NK-92 treated with Interleukin-12 subunit alpha and Interleukin-12 subunit beta, amount 100 ng/mL, for 24 hours (cell line): Measurements from ENCODE around the gene GOLT1A.
"Not testable (repeated sequence)": the region's sequence is repeated elsewhere in the genome, so short reads cannot be mapped to it uniquely, and the experiment has no call there.

ENCODE experiments used
- DNase-seq: peaks from one replicate; lab custom pipeline; 2025; lab: John Stamatoyannopoulos, UW

Gene GOLT1A

GRCh38 chr1:204248954-204249353 is 35.2 kb upstream of the GOLT1A start:
- no peak for DNase-seq

DNA sequence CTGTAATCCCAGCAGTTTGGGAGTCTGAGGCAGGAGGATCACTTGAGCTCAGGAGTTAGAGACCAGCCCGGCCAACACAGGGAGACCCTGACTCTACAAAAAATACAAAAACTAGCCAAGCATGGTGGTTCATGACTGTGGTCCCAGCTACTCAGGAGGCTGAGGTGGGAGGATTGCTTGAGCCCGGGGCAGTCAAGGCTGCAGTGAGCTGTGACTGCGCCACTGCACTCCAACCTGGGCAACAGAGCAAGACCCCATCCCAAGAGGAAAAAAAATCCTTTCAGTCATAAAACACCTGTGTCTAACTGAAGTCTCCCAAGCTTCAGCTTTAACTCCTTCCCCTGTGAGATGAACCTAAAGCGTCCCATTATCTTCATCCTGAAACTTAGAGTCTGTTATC is 33.1 kb upstream of the GOLT1A start:
- DNase-seq, result no peak

GRCh38 chr1:204242920-204243319 is 29.1 kb upstream of the GOLT1A start:
- no peak for DNase-seq

DNA sequence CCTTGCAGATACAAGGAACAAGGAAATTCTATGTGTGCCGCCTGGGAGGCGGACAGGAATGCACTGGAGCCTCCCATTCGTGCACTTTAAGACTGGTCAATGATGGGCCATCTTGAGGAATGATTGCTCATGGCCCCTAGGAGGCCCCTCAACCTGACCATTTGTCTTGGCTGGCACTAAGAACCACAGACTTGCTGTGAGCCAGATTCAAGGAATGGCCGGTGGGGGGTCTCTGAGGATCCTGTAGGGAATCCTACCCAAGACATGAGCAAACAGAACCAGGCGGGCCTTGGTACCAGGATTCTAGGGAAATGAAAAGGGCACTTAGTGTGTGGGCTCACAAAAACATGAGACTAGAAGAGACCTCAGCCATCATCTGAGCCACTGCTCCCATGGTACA is 28.1 kb upstream of the GOLT1A start:
- DNase-seq, result no peak

GRCh38 chr1:204241050-204241449 is 27.3 kb upstream of the GOLT1A start:
- DNase-seq, result no peak

GRCh38 chr1:204240233-204240632 is 26.4 kb upstream of the GOLT1A start:
- DNase-seq, result no peak

GRCh38 chr1:204239401-204239800 is 25.6 kb upstream of the GOLT1A start:
- not testable (repeated sequence) for DNase-seq

- not testable (repeated sequence) for DNase-seq
These were observed 24.7 kb upstream of the GOLT1A start for GRCh38 chr1:204238520-204238919.

- not testable (repeated sequence) for DNase-seq
These were observed 23.7 kb upstream of the GOLT1A start for GRCh38 chr1:204237515-204237914.

DNA sequence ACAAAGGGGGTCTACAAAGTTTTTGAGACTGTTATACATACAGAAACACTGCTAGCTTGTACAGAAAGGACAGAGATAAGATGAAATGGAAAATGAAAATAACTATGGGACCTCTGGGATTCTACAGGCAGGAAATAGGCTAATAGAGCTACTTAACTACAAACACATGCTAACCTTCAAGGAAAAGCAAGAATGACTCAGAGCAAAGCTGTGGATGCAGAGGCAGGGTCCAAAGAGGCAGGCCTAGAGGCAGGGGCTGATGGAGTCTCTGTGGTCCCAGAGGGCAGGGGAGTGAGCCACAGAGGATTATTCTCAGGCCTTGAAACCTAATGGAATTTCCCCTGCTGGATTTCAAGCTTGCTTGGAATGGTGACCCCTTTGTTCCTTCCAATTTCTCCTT is 18.7 kb upstream of the GOLT1A start:
- no peak for DNase-seq

DNA sequence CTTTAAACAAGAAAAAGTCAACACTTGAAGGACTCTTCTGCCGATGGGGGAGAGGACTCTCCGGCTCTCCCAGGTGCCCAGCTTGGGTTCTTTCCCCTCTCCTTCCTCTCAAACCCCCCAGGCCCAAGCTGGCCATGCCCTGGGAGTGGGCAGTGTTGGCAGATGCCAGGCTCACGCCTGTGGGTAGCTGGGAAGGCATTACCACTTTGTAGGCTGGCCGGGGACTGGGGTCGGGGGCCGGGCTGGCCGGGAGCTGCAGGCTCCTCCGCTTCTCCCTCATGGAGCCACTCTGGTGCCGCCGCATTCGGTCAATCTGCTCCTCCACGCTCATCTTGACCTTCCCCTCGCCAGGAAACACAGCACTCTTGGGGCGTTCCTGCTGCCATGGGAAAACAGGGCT is 16.4 kb upstream of the GOLT1A start:
- no peak for DNase-seq

DNA sequence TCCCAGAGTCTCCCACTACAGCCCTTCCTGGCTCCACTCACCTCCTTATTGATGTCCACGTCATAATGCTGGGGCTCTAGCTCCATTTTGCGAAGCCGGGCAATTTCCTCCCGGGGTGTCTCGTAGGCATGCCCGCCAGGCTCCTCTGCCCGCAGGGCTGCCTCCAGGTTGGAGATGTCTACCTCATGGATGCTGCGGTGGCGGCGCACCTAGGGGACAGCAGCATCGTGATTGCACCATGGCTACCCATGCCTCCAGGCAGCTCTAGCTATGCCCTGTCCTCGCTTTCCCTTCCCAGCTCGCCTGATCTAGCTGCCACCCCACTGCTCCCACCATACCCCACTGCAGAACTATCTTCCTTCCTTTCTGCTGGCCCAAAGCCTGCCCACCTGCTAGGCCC is 15.1 kb upstream of the GOLT1A start:
- DNase-seq, result no peak

- no peak for DNase-seq
These were observed 14.4 kb upstream of the GOLT1A start for GRCh38 chr1:204227996-204228785.

DNA sequence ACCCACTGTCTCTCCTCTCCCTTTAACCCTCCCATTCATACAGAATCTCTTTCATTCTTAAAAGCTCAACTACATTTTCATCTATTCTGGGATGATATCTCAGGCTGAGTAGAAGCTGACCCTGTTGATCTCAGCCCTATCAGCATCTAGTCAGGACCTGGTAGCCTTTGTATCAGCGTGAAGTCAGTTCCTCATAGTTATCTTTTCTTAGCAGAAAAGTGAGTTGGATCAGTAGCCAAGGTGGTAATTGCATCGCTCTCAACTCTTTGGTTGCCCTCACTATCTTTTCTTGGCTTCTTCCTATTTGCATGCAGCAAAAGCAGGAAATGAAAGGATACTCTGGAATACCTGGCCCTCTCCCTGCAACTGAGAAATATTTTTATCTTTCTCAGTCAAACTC is 13.6 kb upstream of the GOLT1A start:
- DNase-seq, result no peak

GRCh38 chr1:204225841-204226735 is 12.3 kb upstream of the GOLT1A start:
- DNase-seq, result no peak

DNA sequence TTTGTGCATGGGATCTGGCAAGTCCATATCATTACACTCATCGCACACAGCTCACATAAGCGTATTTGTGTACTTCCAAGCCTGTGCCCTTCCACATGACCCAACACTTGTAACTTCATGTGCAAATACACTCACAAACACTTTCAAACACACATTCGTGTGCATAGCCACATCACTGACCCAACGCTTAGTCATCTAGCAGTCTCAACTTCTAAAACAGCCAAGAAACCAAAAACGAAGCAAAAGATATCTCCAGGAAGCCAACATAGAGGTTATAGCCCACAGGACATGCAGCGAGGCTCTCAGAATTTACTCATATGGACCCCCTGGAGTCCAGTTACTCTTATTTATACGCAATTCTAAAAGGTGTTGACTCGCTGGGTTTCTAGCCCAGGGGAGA is 10.9 kb upstream of the GOLT1A start:
- no peak for DNase-seq

DNA sequence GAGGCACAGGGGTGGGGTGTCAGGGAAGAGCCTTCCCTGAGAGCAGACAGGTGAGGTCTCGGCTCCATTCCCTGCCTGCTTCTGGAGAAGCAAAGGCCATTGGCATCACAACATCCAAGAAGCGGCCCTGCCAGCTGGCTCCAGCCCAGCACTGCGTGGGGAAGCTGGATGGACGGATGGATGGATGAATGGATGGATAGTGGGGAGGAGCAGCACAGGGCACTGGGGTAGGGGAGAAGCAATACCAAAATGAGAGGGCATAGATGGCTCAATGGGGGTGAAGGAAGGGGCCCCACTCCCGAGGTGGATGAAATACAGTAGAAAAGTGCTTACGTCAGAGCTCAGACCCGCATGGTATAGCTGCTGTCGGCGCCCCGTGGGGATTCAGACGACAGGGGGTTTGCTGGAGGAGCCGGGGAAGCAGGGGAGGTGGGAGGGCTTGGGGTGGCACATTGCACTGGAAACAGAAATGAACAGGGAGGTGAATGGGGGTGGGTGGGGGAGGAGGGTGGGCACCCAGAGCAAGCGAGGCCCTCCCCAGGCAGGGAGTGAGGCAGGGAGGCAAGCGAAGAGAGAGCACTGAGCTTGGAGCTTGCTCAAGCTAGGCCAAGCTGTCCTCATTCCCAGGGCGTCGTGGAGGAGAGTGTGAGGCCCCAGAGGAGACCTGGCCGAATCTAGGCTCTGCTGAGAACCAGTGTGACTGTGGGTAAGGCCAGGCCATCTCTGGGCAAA is 9.5 kb upstream of the GOLT1A start:
- no peak for DNase-seq

- no peak for DNase-seq
These were observed 8.9 kb upstream of the GOLT1A start for GRCh38 chr1:204222764-204223055.

DNA sequence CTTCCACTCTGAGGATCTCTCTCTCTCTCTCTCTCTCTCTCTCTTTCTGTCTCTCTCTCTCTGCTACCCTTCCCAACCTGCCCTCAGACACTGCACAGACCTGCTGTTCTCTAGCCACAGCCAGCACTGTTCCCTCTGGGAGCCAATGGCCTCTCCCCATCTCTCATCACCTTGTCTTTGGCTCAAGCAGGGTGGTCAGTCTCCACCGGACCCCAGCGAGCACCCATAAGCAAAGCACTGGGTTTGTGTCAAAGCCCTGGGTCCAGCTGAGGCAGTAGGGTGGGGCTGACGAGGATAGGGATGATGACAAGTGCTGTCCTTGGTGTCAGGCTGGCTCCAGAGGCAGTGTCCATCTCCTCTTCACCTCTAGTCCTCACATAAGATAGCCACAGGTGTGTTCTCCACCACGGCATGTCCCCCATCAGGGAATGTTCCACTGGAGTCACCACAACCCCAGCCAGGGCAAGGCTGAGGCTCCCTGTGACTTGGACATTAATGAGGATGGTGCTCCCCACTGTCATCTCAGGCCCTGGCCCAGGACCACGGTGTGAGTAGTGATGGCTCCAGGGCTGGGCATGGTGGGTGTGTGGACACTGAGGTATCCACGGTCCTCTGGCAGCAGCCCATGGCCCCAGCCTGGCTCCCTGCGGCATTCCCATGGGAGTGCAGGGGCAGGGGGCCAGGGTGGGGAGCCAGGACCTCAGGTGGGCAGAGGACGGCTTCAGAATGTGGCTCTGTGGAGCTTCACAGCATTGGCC is 8.4 kb upstream of the GOLT1A start:
- DNase-seq, result no peak

DNA sequence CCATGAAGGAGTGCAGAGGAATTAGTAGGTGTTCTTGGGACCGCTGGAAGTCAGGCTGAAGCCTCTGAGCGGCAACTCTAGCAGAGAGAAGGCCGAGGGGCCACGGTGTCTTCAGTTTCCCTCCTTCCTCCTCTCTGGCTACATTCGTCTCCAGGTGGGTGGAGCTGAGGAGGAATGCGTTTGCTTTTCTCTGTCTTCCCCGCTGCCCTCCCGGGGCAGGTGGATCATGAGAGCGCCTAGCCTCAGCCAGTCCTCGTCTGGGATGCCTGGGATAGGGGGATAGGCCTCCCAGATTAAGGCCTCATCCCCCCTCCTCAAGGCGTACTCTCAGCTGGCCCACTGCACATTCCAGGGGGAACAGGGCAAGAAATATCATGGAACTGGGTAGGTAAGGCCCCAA is 7.5 kb upstream of the GOLT1A start:
- no peak for DNase-seq

- DNase-seq, result no peak
These were observed 6.3 kb upstream of the GOLT1A start for GRCh38 chr1:204219971-204220616.

- DNase-seq, result no peak
These were observed 4.8 kb upstream of the GOLT1A start for GRCh38 chr1:204218552-204218951.
